Measurements from ENCODE around the gene INTS11.

The INTS11 gene

GRCh38 chr1:1318131-1318652, 6.3 kb downstream of the INTS11 start (continued):
- no peak for TF ChIP-seq ZNF514 (tag by site-specific recombination; IDR thresholded peaks at IDR 0.05)
- TF ChIP-seq ZNF184 (tag by site-specific recombination; IDR thresholded peaks at IDR 0.05): peak; percentile 65
- no peak for TF ChIP-seq ZNF704 (tag by site-specific recombination; IDR thresholded peaks at IDR 0.05)
- TF ChIP-seq ZNF645 (tag by site-specific recombination; IDR thresholded peaks at IDR 0.05): no peak
- TF ChIP-seq ZNF302 (tag by site-specific recombination; IDR thresholded peaks at IDR 0.05; ENCODE audit: low read depth): no peak
- TF ChIP-seq ZNF132 (tag by site-specific recombination; IDR thresholded peaks at IDR 0.05; ENCODE audit: borderline replicate concordance): no peak
- no peak for TF ChIP-seq REPIN1 (tag by site-specific recombination; IDR thresholded peaks at IDR 0.05; ENCODE audit: low read depth)
- TF ChIP-seq, protein P1, sequence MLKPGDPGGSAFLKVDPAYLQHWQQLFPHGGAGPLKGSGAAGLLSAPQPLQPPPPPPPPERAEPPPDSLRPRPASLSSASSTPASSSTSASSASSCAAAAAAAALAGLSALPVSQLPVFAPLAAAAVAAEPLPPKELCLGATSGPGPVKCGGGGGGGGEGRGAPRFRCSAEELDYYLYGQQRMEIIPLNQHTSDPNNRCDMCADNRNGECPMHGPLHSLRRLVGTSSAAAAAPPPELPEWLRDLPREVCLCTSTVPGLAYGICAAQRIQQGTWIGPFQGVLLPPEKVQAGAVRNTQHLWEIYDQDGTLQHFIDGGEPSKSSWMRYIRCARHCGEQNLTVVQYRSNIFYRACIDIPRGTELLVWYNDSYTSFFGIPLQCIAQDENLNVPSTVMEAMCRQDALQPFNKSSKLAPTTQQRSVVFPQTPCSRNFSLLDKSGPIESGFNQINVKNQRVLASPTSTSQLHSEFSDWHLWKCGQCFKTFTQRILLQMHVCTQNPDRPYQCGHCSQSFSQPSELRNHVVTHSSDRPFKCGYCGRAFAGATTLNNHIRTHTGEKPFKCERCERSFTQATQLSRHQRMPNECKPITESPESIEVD (tag by site-specific recombination; IDR thresholded peaks at IDR 0.05): peak; percentile 97
- TF ChIP-seq ZNF791 (tag by site-specific recombination; IDR thresholded peaks at IDR 0.05): no peak
- TF ChIP-seq ZNF335 (tag by site-specific recombination; conservative IDR thresholded peaks at IDR 0.05): peak; percentile 67
- TF ChIP-seq, protein P2, sequence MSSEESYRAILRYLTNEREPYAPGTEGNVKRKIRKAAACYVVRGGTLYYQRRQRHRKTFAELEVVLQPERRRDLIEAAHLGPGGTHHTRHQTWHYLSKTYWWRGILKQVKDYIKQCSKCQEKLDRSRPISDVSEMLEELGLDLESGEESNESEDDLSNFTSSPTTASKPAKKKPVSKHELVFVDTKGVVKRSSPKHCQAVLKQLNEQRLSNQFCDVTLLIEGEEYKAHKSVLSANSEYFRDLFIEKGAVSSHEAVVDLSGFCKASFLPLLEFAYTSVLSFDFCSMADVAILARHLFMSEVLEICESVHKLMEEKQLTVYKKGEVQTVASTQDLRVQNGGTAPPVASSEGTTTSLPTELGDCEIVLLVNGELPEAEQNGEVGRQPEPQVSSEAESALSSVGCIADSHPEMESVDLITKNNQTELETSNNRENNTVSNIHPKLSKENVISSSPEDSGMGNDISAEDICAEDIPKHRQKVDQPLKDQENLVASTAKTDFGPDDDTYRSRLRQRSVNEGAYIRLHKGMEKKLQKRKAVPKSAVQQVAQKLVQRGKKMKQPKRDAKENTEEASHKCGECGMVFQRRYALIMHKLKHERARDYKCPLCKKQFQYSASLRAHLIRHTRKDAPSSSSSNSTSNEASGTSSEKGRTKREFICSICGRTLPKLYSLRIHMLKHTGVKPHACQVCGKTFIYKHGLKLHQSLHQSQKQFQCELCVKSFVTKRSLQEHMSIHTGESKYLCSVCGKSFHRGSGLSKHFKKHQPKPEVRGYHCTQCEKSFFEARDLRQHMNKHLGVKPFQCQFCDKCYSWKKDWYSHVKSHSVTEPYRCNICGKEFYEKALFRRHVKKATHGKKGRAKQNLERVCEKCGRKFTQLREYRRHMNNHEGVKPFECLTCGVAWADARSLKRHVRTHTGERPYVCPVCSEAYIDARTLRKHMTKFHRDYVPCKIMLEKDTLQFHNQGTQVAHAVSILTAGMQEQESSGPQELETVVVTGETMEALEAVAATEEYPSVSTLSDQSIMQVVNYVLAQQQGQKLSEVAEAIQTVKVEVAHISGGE (tag by site-specific recombination; conservative IDR thresholded peaks at IDR 0.05; ENCODE audit: low read depth): no peak
- TF ChIP-seq ZFP69B (tag by site-specific recombination; IDR thresholded peaks at IDR 0.05): no peak
- no peak for TF ChIP-seq ZNF10 (tag by site-specific recombination; IDR thresholded peaks at IDR 0.05)
- no peak for TF ChIP-seq ZSCAN18 (tag by site-specific recombination; IDR thresholded peaks at IDR 0.05)
- peak; percentile 98 for TF ChIP-seq ZSCAN16 (tag by site-specific recombination; IDR thresholded peaks at IDR 0.05)
- no peak for TF ChIP-seq SCRT2 (tag by site-specific recombination; IDR thresholded peaks at IDR 0.05)
- no peak for TF ChIP-seq ZNF654 (tag by site-specific recombination; IDR thresholded peaks at IDR 0.05; ENCODE audit: low read depth)
- TF ChIP-seq ZNF777 (tag by site-specific recombination; IDR thresholded peaks at IDR 0.05; ENCODE audit: borderline replicate concordance): no peak
- no peak for TF ChIP-seq ZNF280C (tag by site-specific recombination; IDR thresholded peaks at IDR 0.05)
- peak; percentile 73 for TF ChIP-seq ZNF366 (tag by site-specific recombination; conservative IDR thresholded peaks at IDR 0.05)
- TF ChIP-seq ZNF449 (tag by site-specific recombination; IDR thresholded peaks at IDR 0.05): peak; percentile 67; the same call in 1 of the 2 replicates
- TF ChIP-seq ZNF133 (tag by site-specific recombination; IDR thresholded peaks at IDR 0.05): no peak
- no peak for TF ChIP-seq ZNF555 (tag by site-specific recombination; conservative IDR thresholded peaks at IDR 0.05)
- TF ChIP-seq SCRT1 (tag by site-specific recombination; IDR thresholded peaks at IDR 0.05; ENCODE audit: borderline replicate concordance): no peak
- no peak; the same call in 1 of the 2 replicates for TF ChIP-seq ZBTB1 (tag by site-specific recombination; IDR thresholded peaks at IDR 0.05)
- TF ChIP-seq ZNF639 (tag by site-specific recombination; IDR thresholded peaks at IDR 0.05): no peak

All from HEK293 (cell line).